Right kidney (tissue), 1 donor: ENCODE results near the gene TASP1.

Experiments used
- DNase-seq: peaks from one replicate; pipeline ENCODE4 v3.0.0-alpha.2; 2016

Gene TASP1

GRCh38 chr20:13342469-13343242 is 296.1 kb downstream of the TASP1 start:
- DNase-seq: no peak

GRCh38 chr20:13341737-13342393 is 296.9 kb downstream of the TASP1 start:
- DNase-seq: no peak

- DNase-seq: no peak
Measured at GRCh38 chr20:13340088-13340487, 298.6 kb downstream of the TASP1 start.
